ENCODE data around the gene FAM174C.

FAM174C gene

DNA sequence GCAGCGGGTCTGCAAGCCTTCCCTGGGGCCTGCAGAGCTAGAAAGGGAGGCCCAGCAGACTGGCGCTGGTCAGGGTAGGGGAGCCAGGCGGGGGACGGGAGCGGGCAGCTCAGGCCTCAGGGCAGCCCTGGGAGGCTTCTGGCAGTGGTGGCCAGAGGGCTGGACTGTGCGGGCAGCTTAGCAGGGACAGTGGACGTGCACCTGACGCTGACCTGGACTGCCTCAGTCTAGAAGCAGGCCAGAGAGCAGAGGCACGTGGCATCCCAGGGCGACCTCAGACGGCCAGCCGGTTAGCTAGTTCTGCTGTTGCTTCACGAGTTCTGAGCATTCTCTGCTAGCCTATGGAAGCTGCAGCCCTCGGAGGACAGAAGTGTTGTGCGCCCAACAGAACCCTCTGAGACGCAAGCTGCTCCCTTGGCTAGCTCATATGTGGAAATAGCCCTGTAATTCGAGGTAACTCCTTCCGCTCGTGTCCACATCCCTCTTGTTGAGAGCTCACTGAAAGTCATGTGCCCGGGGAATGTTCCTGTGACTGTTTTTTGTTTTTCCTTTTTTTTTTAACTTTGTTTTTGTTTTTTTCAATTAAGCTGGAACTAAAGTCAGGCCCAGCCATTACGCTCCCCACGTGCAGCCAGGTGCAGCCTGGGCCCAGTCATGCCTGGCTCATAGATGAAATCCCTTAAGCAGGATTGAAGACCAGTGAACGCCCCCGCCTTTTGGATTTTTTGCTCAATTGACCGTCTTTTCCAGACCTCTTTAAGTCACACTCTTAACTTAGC, 1.9 kb upstream of the FAM174C start:
- DNase-seq (ENCODE audit: low spot score): no peak

DNA sequence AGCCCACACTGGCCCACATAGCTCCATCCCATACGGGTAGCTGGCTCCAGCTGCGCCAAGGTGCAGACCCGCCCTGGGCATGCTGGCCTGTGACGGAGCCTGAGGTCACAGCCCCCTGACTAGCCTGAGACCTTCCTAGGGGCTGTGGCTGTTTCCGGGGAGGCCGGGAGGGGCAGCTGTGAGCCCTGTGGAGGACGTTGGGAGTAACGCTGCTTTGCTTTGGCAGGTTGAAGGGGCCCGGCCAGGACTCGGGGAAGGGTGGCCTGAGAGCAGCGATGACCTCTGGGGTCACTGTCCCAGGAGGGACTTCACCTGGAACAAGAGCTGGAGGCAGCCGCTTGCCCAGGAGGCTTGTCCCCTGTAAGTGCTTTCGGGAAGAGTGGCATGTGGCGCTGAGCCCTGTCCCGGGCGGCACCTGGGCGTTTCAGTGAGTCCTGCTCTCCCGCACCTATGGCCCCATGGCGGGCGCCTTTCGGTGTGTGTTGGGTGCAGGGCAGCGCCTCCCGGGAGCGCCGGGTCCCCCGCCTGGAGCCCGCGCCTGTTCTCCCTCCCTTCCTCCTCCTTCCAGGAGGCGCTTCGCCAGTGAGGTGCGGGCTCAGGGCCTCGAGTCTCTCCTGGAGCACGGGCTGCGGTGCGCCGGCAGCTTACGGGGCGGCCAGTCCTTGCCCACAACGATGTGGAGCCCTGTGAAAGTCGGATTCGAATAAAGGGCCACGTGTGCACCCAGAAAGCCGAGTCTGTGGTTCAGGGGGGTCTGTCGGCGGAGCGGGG, 1.1 kb upstream of the FAM174C start:
- DNase-seq (ENCODE audit: low spot score): no peak

DNA sequence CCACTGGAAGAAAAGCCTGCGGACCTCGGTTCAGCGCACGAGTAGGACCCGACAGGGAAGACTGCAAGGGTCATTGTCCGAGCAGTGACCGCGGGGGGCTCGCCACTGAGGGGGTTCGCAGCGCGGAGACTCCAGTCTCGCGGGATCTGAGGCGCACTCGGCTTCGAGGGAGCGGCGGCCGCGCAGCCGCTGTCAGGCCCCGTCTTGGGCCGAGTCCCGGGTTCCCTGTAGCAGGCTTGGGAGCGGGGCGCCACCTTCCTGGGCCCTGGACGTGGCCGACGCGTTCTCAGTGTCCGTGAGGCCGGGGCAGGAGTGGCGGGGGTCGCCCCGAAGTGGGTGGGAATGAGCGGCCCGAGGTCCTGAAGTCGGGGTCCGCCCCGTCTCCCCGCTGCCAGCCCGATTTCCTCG, 474 bp upstream of the FAM174C start:
- peak; percentile 41 for DNase-seq (ENCODE audit: low spot score)

DNA sequence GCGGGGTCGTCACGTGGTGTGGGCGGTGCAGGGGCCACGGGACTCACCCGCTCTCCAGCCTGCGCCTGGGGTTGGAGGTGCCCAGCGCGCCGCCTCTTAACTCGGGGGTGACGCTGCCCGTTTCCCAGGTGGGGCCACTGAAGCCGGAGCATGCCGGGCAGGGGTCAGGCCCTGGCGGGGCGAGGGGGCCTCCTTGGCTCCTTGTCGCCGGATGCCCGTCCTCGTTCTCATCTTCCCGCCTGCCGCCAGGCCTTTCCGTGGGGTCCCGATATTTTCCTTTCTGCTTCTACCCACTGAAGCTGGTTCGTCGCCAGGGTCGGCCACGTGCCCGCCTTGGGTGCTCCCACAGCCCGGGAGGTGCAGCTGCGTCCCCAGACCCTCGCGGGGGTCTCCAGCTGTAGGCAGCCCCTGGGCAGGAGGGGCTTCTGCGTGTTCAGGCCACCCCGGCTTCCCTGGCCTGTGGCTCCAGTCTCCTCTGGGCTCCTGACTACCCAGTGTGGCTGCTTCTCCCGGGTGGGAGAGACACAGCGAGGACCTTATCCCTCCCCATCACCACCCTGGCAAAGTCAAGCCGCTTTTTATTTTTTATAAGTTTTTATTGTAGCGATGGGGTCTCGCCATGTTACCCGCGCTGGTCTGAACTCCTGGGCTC, 772 bp downstream of the FAM174C start:
- DNase-seq (ENCODE audit: low spot score): no peak

DNA sequence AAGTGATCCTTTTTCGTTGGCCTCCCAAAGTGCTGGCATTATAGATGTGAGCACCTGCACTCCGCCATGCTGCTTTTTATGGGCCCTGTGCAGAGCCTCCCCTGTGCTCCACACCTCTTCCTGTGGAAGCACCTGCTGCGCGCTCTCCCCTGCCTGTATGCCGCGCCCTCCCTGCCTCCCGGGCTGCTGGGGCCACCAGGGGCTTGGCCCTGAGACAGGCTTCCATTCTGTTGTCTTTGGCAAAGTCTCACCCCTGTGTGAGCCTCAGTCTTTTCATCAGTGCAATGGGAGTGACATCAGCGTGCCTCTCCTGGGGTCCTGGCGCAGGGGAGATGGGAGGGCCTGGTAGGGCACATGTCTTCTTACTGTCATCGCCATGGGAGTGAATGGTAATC, 1.3 kb downstream of the FAM174C start:
- DNase-seq (ENCODE audit: low spot score): no peak

DNA sequence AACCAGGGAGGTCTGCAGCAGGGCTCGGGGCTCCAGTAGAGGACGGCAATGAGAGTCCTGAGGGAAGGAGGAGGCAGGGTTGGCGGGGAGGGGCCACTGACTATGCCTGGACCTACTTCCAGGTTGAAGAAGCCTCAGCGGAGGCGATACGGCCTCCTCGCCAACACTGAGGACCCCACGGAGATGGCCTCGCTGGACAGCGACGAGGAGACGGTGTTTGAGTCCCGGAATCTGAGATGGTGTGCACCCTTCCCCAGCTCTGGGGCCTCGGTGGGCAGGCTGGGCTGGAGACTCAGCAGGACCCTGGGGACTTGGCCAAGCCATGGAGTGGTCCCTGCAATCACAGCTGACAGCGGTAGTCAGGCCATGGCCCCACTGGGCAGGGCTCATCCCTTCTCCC, 1.7 kb downstream of the FAM174C start:
- DNase-seq (ENCODE audit: low spot score): no peak

DNA sequence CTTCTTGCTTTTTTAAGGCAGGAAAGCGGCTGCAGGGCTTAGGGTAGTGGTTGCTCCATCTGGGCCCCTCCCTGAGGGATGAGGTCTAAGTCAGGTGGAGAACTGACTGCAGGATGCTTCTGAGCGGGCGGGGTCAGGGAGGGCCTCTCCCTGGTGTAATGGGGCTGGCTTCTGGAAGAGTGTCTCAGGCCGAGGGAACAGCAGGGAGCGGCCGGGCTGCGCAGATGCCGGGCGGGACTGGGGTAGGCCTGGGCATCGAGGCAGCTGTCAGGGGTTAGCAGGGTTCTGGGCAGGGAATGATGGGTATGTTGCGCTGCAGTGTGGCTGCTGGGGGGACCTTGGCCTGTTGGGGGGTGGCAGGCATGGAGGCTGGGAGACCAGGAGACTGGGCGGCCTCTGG, 2.7 kb downstream of the FAM174C start:
- no peak for DNase-seq (ENCODE audit: low spot score)

DNA sequence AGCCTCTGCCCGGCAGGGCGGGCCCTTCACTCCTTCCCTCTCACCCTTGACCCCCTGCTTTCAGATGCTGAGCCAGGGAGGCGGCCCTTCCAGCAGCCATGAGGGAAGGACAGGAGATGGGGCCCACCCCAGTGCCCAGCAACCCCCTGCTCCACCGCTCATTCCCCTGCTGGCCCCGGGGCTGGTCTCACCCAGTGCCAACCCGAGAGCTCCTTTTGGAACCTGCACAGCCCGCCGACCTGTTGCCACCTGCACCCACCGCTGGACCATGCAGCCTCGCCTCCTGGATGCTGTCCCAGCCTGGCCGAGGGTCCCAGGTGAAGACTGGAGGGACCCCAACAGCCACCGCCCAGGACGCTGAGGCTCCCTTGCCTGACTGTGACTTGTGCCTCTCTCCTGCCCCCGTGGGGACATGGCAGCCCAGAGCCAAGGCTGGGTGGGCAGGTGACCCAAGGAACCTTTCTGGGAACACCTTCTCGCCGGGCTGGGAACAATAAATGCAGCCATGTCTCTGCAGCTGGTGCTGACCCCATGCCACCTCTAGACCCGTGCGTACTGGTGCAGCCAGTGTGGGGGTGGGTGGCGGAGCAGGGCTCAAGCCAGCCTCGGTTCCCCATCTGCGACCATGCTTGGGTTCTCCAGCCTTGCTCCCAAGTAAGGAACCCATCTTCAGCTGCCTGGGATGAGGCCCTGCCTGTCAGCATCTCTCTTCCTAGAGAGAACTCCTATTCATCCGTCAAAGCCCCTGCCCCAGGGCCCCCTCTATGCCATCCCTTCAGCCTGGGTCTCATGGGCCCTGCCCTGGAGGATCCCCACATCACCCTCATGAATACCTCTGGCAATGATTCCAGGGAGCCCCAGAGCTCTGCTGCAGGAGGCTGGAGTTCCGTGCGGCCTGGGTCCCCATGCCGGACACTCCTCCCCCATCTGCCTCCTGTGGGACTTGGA, 3.7 kb downstream of the FAM174C start:
- DNase-seq (ENCODE audit: low spot score): no peak

DNA sequence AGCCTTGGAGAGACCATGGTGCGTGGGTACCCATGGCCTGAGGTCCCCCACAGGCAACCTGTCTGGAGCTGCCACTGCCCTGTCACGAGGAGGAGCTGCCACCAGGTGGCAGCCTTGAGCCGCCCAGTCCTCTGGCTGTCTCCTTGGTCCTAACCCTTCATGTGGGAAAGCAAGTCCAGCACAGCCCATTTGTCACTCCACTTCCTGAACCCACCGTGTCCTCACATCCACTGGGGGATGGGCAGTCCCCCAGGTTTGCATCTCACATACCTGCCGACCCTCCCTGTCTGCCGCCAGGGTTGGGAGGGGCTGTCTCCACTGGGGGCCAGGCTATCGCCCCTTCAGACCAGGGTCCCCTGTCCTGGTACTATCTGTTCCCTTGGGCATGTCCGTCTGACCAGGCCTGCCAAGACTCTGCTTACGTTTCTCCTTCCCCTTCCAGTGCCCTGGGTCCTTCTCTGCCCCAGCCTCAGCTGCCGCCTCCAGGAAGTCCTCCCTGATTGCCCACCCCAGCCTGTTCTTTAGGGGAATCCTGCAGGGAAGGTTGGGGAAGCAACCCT, 4.5 kb downstream of the FAM174C start:
- DNase-seq (ENCODE audit: low spot score): peak; percentile 82

DNA sequence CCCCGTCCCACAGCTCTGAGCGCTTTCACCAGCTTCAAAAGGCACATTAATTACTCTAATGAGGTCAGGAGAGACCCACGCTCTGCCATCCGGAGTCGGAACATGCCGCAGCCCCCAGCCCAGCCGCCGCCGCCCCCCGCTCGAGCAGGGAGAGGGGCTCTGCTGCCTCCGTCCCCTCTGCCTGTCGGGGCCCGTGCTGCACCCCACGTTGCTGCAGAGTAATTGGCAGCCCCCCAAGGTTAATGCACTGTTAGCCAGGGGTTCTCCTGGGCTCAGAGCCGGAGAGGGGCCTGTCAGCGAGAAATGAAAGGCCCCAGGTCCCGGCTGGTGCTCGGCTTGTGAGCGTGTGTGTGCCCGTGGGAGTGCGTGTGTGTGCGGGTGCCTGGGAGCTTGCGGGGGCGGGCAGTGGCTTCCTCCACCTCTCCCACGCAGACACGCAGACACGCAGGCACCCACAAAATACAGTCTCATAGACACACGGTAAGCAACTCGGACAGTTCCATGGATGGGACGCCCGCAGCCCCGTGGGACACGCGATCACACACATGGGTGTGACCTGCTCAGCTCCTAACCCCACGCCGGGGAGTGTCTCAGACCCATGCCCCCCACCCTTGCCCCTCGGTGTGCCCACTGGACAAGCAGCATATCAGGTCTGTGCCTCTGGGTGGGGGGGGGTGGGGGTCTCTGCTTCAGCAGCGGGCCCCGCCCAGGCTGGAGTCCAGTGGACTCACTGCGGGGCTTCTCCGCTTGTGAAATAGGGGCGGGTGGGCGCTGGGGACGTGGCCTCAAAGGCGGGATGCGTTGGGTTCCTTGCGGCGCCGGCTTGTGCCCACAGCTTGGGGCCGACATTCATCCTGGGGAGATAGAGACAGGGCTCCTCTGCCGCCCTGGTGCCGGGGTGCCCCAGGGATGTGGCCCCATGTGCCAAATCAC, 5.6 kb downstream of the FAM174C start:
- DNase-seq (ENCODE audit: low spot score): no peak

DNA sequence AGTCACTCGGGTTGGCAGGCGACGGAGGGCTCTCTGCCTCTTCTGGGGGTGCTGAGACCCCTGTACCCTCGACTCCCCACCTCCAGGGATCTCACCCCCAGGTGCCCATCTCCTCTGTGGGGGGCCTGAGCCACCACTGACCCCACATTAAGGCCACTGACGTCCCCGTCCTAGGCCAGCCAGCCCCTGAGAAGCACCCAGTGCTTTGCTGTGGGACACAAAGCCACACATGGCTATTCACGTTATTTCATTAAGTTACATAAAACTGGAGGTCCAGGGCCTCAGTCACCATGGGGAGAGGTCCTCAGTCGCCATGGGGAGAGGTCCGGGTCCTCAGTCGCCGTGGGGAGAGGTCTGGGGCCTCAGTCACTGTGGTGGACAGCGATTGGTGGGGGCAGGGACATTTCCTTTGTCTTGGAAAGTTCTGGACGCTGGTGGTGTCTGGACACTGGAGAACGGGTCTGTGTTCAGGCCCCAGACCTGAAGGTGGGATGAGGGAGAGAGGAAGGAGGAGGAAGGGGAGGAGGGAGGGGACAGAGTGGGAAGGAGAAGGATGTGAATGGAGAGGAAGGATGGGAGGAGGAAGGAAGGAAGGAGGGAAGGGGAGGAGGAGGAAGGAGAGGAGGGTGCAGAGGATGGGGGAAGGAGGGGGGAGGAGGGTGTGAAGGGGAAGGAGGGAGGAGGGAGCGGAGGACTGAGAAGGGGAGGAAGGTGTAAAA, 6.4 kb downstream of the FAM174C start:
- no peak for DNase-seq (ENCODE audit: low spot score)

DNA sequence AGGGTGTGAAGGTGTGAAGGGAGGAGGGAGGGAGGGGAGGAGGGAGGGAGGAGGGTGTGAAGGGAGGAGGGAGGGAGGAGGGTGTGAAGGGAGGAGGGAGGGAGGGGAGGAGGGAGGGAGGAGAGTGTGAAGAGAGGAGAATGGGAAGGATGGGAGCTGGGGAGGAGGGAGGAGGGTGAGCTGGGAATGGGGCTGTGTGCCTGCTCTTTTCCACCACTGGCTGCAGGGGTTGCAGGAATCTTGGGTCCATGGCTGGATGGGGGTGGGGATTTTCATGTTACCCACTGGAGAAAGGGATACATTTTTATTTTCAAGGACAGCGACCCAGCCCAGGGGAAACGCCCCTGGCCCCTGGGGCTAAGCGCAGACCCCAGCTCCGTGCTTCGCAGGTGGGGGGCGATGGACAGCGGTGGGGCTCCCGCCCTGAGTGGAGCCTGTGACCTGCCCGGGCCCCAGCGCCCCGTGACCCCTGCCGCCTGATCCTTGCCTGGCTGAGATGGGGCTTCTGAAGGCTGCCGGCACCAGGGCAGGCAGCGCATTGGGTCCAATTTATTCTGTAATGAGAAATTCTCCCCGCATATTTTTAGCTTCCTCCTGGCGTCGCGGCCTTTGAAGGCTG, 7.4 kb downstream of the FAM174C start:
- no peak for DNase-seq (ENCODE audit: low spot score)

DNA sequence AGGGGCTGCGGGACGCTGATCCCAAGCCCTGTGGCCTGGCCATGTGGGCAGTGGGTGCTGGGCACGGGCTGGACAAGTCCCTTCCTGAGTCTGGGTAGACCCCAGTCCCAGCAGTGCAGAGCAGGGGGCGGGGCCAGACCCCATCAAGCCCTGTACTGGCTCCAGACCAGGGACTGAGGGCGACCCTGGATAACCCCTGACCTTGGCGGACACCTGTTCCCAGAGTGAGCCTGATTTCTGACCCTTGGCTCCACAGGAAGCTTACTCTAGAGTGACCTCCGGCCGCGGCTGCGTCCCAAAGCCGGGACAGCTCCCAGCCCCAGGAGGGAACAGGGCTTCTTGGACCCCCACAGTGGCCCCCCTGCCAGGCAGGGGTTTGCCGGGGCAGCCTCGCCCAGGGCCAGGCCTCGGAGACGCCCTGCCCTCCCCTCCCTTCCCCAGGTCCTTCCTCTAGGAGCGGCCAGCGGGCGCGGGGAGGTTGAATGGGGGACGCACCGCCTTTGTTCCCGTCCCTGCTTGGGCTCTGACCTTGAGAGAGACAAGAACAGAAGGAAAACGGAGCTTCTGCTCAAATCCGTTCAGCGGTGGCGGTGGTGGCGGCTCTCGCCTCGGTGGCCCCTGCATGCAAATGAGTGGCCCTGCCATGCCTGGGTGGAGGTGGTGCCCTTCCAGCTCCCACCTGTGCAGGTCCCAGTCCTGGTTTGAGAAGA, 8.0 kb downstream of the FAM174C start:
- no peak for DNase-seq (ENCODE audit: low spot score)

DNA sequence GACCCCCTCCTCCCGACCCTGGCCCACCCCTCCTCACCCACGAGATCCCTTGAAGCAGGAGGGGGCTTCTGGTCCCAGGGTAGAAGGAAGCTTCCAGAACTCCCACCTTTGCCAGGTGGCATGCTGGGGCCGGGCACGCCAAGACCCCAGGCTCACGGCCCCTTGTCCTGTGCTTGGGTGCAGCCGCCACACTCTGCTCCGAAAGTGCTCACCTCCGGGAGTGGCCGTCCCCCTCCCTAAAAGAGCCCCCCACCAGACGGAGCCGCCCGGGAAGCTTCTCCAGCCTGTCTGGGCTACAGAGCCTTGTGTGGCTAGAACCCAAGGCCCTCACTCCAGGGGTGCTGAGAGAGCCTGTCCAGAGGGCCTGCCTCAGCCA, 8.6 kb downstream of the FAM174C start:
- DNase-seq (ENCODE audit: low spot score): no peak

DNA sequence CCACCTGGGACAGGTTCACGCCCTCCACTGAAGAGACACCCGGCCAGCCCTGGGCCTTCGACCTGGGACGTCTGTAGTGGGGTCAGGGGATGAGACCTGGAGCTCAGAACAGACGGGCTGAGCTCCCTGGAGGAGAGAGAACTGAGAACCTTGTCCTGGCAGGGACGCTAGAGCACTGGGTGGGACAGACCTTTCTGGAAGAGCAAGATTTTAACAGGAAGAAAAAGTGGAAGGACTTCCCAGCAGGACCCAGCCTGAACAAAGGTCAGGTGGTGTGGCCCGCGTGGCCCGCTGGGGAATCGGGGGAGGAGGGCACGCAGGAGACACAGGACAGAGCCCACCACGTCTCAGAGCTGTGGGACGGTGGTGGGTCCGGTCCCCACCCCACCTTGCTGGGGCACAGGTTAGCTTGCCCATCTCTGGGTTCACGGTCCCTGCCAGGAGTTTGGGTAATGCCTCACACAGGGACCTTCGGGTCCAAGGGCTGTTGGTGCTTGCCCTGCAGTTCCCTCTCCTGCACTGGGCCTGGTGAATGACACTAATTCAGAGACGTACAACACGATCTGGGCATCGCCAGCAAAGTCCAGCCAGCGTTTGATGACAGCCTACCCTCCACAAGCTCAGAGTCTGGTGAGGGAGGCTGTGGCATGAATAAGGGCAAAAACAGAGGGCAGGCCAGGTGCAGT, 9.1 kb downstream of the FAM174C start:
- DNase-seq (ENCODE audit: low spot score): peak; percentile 46

DNA sequence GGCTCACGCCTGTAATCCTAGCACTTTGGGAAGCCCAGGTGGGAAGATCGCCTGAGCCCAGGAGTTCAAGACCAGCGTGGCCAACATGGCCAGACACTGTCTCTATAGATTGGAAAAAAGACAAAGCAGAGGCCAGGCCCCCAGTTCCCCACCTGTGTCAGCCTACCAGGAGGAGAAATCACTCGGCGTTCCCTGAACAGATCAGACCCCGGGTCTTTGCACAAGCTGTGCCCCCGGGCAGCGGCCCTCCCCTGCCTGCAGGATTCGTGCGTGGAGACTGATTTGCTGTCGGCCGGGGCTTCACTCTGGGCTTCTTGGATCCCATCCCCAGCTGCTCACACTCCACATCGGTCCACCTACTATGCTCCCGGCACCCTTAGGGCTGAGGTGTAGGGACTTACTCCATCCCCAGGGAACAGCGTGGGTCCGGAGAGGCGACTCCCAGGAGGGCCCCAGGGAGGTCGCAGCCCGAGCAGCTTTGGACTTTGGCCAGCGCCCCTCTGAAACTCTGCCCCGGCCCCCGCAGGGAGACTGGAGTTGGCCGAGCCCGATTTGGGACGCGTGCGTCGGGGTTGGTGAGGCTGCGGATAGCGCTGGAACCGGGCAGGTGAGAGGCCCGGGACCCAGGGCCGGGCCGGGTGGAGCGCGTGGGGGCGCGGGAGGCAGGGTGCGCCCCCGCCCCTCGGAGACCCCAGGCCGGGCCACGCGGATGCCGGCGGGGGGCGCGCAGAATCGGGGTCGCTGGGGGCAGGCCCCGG, 9.8 kb downstream of the FAM174C start:
- no peak for DNase-seq (ENCODE audit: low spot score)

DNA sequence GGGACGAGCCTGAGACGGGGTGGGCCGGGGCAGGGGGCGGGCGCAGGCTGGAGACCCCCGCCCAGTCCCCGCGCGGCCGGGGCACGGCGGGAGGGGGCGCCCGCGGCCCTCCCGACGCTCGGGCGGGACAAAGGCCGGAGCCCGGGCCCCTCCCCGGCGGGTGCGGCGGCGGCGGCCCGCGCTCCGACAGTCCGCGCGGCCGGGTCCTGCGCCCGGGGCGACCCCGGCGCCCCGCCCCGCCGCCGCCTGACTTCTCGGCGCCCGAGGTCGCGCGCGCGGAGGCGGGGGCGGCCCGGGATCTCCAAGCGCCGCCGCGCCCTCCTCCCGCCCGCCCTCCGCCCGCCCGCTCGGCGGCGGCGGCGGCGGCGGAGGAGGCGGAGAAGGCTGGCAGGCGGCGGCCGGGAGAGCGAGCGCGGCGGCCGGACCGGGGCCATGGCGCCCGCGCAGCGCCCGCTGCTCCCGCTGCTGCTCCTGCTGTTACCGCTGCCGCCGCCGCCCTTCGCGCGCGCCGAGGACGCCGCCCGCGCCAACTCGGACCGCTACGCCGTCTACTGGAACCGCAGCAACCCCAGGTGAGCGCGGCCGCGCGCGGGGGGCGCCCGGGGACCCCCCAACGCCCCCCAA, 10.5 kb downstream of the FAM174C start, which contains the start of gene EFNA2:
EFNA2 (plus strand) TSS at position 137 of the 624 bp plus-strand sequence; CDS start at position 433, 296 bp downstream.
- DNase-seq (ENCODE audit: low spot score): no peak

All from LoVo (cell line).